SW480 (cell line): Measurements from ENCODE around the gene KAT6B.
A peak's percentile ranks its signal among the peaks of the same experiment; 100 is the strongest.
"Not testable (repeated sequence)": the region's sequence is repeated elsewhere in the genome, so short reads cannot be mapped to it uniquely, and the experiment has no call there.

Experiments
- DNase-seq: peaks from one replicate; pipeline ENCODE4 v3.0.0-alpha.2; 2016; ENCODE audit warnings: low spot score

The KAT6B gene

DNA sequence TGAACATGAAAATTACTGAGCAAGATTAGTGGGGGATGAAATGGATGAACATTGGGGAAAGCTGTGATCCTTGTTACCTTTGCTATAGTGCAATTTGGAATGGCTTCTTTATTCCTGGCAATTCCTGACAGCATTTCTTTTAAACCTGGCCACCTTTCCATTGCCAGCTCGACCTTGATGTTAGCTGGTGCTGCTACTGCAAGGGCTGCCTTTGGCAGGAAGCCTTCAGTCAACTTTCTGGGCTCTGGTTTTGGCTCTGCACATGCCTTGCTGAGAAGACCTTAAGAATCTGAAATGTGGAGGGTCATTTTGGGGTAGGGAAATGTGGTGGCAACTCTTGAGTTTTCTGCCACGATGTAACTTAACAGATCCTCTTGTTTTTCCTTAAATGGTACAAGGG lies 64.7 kb downstream of the KAT6B start:
- no peak for DNase-seq

DNA sequence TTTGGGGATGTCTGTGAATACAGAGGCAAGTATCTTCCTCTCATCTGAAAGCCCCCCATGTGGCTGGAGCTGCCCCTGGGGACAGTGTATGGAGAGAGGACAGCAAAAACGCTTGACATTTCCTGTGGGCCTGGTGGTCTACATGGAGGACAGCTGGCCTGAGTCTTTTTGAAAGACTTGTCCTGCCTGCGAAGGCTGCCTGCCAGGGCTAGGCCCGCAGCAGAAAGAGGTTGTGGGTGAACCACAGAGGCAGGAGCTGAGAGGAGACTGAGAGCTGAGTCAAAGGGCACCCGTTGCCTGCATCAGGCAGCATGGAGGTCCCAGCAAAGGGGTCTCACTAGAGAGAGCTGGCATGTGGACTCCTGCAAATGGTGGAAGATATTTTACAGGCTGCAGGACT lies 66.4 kb downstream of the KAT6B start:
- DNase-seq, result no peak

DNA sequence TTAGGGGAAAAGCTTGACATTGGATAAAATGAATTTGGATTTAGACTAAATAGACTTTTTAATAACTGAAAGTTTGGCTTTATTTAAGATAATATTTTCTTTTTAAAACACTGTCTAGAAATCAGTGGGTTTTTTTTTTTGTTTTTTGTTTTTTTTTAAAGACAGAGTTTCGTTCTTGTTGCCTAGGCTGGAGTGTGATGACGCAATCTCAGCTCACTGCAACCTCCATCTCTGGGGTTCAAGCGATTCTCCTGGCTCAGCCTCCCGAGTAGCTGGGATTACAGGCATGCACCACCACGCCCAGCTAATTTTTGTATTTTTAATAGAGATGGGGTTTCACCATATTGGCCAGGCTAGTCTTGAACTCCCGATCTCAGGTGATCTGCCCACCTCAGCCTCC lies 66.9 kb downstream of the KAT6B start:
- DNase-seq, result not testable (repeated sequence)

DNA sequence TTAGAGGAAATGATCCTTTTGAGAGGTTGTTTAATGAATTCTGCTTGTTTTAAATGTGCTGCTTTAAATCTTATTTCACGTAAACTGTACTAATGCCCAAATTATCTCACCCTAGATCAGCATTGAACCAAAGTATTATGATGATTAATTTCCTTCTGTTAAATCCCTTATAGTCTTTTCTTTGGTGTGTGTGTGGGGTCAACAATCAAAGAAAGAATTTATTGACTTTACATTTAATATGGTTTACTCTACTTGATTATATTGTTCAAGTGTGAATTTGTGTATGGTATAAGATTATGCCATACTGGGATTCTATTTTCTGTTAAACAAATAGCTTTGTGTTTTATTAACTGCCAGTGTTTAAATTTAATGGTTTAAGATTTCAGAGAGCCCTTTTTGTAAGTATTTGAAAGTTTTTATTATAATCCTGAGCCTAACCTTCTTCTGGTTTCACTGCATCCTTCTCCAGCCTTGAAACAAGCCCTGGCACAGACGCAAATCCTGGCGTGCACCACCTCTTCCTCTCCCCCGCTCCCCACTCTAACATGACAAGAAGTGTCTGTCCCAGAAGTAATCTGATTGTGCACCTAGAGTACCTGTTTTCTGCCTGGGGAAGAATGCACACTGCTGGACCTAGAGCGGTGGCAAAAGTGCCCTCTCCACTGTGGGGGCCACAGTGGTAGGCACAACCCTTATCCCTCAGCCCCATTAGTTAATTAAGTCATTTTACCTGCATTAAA lies 70.6 kb downstream of the KAT6B start:
- DNase-seq, result no peak

DNA sequence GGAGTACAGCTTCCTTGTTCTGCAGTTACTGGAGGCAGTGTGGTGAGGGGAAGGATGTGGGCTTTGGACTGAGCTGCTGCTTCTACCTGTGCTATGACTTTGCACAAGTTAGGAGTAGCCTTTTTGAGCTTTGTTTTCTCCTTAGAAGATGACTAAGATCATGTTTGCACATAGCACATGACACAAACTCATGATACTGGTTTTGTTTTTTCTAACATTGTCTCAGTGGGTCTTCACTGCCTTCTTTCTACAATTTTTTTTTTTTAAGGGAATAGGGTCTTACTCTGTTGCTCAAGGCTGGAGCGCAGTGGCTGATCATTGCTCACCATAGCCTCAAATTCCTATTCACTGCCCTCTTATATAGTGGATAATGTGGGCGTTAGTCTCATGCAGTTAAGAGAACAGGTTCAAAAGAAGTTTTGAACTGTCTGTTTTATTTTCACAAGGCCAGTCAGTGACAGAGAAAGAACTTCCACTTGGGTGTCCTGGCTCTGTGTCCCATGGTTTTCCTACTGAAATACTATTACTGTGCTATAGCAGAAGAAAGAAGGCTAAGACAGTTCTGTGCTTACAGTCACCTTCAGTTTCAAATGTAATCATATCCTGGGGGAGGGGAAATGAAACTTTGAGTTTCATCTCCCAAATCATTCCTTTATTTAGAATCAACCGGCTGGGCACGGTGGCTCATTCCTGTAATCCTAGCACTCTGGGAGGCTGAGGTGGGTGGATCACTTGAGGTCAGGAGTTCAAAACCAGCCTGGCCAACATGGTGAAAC lies 72.0 kb downstream of the KAT6B start:
- no peak for DNase-seq

DNA sequence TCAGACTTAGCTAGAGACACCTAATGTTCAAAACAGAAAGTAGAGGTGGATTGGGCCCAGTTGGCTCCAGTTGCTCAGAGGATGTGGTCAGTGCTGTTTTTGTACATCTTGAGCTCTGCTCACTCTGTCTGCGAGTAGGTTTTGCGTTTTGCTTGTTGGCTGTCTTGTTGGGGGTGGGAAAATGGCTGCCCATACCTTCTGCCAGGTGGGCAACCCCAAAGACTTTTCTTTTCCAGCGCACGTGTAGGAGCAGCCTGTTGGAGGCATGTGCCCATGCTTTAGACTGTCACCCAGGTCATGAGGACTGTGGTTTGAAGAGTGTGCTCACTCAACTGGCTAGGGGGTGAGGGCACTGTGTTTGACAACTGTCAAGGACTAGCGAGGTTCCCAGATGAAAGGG lies 73.9 kb downstream of the KAT6B start:
- no peak for DNase-seq

DNA sequence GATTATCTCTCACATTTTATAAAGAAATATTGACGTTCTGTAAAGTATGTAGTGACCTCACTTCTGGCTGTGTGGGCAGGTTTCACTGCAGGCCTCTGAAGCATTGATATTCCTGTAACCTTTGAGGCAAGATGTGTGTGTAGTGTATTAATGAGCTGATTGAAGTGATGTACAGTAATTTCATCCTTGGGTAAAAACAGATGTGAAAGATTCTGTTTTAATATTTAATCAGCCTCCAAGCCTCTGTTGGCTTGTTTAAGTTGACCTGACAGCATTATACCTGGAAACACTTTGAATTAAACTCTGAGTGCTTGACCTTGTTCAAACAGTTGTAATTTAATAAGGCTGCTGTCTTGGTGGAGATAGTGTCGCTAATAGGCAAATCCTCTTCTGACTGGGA lies 74.9 kb downstream of the KAT6B start:
- no peak for DNase-seq

DNA sequence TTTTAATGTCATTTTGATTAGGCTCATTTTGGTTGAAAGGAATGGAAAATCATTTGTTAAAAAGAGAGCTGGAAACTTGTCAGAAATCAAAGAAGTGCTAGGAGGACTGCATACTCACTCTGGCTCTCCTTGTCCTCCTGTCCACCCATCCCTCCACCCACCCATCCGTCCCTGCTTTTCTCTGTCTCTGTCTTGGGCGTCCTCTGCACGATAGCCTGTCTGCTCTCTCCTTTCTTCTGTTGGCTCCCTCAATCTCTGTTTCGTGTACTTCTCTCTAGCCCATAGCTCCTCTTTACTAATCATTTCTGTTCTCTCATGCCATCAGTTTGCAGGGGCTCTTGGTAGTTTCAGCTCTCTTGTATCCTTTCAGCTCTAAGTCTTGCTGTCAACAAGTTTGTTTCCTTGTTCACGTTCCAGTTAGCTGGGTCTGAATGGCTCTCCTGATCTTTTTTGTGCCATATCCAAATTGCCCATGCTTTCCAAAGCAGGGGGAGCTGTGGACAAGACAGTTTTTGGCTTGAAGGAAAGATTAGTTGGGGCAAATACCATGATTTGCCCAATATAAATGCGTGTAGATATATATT lies 75.6 kb downstream of the KAT6B start:
- DNase-seq, result no peak

DNA sequence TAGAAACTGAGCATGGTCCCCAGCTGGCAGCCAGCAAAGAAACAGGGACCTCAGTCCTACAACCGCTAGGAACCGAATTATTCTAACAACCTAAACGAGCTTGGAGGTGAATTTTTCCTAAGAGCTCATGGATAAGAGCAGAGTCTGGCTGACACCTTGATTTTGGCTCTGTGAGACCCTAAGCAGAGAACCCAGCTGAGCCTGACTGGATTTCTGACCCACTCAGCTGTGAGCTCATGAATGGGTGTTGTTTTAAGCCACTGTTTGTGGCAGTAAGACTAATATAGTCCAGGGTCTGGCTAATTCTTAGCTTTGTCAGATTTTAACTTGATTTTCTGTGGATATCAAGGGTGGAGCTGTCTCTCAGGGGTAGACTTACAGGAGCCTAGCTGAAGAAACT lies 77.1 kb downstream of the KAT6B start:
- DNase-seq, result no peak

DNA sequence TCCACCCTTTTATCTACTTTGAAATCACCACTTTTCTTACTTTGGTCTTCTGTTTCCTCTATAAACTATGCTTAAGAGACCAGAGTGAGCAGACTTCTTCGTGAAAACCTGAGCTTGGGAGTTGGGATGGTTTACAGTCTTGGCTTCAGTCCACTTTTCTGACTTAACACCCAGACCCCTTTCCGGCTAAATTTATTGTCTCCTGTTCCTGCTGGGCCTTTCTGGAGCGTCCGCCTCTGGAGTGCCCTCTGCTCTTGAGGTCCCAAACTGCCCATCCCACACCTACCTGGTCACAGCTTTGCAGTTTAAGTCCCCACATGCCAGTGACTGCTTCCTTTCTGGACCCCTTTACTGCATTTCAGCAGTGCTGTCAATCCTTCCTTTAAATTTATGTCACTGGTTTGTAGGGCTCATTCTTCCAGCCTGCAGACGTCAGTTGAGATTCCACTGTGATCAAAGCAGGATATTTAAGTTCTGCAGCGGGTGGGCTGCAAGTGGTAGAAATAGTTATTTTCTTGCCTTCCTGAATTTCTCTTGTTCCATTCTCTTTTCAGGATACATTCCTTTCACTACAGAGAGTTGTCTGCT lies 80.3 kb downstream of the KAT6B start:
- DNase-seq, result no peak

DNA sequence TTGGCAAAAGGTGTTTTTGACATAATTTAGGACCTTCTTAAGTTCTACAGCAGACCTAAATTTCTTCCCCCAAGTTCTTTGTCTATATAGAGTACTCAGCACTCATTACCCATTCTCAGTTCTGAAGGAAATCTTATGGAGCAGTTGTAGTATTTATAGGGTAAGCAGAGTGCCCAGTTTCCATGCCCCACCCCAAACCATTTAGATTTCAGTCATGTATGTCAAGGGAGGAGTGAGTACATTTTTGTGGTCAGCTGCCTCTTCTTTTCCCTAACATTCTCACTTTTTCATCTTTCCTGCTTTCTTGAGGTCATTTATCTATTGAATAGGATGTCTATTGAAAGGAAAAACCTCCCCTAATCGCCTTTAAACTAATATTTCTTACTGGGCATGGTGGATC lies 83.3 kb downstream of the KAT6B start:
- no peak for DNase-seq

DNA sequence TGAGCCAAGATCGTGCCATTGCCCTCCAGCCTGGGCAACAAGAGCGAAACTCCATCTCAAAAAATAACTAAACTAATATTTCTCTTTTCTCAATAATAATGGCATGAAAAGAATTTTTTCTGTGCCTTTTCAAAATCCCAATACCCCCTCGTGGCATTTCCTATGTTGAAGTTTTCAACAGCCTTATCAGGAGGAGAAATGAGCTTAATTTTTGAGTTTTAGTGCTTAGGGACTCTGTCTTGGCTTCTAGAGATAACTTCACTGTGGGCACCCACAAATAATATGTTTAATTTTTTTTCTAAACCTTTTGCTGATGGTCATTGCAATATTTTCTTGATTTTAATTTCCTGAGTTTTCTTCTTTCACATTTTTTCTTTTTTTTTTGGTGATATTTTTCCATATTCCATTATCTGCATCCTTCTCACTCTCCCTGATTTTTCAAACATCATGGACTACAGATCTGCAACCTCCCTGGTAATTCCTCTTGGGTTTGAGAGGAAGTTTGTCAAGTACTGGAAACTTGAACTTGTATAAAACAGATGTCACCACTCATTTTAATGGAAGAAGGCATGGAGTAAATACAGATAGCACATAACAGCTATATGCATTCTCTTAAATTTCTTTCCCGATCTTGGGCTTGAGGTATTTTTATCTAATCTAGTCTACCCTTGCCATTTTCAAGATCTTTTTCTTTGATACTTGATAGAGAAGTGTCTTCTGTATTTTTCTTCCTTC lies 84.0 kb downstream of the KAT6B start:
- no peak for DNase-seq

DNA sequence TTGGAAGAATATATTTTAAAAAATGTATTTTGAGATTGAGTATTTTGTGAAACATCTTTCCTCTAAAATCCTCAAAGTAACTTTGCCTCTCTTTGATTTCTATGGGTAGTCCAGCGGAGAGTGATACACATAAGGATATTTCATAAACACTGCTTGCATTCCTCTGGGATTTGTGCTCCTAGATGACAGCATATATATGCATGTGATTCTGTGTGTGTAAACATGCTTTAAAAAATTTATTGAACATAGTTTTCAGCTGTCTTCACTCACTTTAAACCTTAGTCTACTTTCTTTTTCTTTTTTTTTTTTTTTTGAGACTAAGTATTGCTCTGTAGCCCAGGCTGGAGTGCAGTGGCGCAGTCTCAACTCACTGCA lies 84.6 kb downstream of the KAT6B start:
- DNase-seq, result no peak

DNA sequence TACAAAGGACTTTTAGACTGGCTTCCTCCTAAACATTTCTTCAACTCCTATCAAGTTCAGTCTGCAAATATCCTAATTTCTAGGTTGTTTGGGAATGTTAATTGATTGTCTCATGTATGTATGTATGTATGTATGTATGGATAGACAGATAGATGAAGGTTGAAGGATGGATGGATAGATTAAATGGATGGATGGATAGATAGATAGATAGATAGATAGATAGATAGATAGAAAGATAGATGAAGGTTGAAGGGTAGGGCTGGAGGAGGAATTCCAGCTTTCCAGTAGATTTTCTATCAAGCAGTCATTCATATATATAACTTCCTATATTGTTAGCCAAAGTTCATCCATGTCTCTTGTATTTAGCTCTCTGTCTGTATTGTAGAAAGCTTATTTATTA lies 85.8 kb downstream of the KAT6B start:
- no peak for DNase-seq

DNA sequence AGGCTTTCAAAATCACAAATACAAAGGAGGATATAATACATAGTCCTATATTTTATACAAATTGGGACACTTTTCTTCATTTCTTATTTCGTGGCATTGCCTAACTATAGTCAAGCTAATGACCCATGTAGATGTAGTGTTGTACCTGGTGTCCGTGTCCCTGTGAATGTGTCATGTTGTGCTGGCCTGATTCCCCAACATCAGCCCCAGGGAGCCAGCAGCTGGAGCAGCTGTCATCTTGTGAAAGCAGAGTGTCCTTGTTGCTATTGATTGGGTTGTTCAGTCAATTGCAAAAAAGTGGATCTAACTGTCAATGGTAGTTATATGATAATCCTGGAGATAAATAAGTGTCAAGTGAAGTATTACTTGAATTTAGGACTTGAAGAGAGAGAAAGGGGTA lies 86.3 kb downstream of the KAT6B start:
- no peak for DNase-seq

DNA sequence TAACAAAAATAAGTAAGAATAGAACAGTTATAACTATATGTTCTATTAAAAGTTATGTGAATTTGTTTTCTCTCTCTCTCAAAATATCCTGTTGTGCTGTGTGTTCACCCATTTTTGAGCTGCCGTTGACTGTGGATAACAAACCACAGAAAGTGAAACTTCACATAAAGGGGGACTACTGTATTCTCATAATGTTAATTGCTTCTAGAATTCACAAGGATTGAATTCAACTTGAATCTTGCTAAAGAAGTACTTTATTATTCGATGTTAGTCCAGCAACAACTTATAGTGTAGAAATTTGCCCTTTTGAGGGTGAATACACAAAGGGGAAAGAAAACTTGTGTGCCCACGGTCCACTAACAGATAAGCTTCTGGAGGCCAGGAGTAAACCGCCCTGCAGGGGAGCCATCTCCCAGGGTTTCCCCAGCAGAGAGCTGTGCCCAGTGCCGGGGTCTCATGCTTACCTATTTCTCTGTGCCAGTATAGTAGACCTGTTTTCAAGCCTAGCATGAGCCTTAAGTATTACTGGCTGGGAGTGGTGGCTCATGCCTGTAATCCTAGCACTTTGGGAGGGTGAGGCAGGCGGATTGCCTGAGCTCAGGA lies 87.1 kb downstream of the KAT6B start:
- DNase-seq, result no peak

DNA sequence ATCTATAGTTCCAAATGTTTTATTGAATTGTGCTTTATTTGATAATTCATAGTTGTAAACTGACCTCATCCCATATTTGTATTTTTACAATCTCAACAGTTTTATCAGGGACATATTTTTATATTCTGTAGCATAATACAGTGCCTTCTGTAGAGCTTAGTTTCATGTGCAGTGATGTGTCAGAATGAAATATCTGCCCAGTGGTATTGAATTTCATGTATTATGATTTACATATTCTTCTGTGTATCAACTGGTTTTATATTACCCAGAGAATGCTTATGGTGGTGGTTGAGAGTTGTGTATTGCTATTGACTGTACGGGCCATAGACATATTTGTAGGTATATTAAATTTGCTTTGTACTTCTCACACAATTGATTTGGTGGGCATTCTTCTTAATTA lies 89.9 kb downstream of the KAT6B start:
- DNase-seq, result no peak

DNA sequence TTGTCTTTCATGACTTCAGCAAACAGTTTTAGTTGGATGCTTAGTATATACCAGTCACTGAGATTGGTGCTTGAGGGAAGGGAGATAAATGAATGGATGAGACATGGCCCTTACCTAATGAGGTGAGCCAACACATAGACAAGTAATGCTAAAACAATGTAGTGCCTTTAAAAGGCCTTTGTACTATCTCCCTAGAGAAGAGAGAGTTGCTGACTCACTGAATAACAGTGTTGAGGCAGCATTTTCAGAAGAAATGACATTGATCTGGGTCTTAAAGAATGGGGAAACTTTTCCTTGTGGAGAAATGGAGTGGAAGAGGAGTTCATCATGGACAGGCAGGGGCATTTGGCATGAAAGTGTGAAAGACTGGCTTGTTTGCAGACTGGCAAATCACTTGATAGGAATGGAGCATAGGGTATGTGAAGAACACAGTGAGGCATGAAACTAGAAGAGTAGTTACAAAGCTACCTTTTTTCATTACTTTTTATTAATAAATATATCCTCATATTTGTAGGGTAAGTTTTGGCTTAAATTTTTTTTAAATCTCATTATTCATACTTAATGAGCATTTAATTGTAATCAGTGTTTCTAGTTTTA lies 91.2 kb downstream of the KAT6B start:
- DNase-seq, result peak; percentile 53

DNA sequence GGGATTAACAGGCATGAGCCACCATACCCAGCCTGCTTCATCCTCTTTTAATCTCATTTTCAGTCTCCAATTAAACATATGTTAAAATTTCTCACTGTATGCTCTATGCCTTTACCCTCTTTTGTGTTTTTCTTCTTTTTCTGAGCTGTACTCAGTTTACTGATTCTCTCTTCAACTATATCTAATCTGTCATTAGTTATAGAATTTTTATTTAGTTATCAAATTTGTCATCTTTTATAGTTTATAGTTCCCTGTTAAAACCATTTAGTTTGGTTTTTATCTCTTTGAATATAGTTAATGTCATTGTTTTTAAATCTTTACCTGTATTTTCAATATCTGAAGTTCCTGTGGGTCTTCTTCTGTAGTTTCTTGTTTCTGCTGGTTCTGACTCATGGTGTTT lies 93.3 kb downstream of the KAT6B start:
- DNase-seq, result no peak

DNA sequence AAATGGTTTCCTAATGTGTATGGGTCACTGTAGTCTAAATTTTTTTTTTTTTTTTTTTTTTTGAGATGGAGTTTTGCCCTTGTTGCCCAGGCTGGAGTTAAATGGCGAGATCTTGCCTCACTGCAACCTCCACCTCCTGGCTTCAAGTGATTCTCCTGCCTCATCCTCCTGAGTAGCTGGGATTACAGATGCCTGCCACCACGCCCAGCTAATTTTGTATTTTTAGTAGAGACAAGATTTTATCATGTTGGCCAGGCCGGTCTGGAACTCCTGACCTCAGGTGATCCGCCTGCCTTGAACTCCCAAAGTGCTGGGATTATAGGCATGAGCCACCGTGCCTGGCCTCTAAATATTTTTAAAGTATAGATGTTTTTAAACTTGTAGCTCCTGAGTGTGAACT lies 94.7 kb downstream of the KAT6B start:
- DNase-seq, result not testable (repeated sequence)

DNA sequence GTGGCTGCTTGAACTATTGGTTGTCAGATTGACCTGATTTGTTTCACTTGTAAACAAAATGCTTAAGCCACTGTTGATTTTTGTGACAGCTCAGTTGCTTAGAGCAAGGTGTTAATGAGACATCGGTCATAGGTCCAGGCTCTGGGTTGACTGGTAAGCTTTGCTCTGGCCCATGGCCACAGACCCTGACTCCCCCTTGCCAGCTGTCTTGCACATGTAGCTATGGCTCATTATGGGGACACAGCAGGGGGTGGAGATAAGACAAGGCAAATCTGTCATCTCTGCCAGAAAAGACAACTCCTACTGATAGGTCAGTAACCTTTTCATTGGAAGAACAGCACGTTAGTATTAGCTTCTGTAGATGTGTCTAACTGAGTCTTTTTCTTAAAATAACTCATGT lies 95.3 kb downstream of the KAT6B start:
- no peak for DNase-seq

DNA sequence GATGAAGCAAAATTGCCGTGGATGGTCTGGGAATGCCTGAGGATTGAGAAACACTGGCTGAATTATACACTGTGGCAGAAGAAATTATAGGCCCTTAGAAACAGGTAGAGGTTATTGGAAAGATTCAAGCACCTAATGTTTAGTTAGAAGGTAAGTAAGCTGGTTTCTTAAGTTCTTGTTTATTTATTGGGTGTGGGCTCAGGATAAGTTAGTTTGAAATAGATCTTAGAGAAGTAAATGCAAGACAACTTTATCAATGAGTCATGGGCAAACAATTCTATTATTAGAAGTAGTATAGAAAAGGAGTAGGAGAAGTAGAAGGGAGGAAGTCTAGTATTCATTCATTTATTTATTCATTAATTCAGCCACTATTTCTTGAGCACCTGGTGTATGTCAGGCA lies 96.5 kb downstream of the KAT6B start:
- no peak for DNase-seq
